ENCODE results near the gene MCM6.
"Not testable (repeated sequence)": the region's sequence is repeated elsewhere in the genome, so short reads cannot be mapped to it uniquely, and the experiment has no call there.

Gene MCM6

DNA sequence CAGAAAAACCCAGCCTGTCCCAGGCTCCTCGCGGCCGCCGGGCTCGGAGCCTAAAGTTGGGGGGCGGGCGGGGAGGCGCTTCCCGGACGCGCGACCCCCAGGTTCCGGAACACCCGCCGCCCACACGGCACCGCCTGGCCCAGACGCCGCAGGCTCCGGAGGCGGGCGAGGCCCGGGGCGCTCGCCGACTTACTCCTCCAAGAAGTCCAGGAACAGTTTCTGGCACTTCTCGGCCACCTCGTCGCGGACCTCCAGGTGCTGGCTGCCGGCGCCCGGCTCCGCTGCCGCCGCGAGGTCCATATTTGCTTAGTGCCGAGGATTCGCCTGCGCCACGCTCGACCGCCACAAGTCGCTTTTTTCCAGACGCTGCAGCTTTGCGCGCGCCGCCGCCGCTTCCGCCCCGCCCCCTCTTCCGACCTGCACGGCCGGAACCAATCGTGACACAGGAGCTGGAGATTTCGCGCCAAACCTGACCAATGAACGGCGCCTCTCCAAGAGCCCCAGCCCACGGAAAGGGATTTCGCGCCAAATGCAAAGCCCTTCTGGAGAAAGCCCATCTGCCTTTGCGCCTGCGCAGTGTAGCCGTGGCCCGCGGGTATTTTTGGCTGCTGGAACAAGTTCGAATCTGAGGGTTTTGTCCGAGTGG lies at the start of gene MCM6:
MCM6 (minus strand) TSS at position 378 of the 646 bp plus-strand sequence; CDS start at position 300, 78 bp downstream.
- DNase-seq: peak; percentile 97 to 99

GRCh38 chr2:135925571-135925970 lies 49.3 kb upstream of the MCM6 start:
- DNase-seq: no peak

- DNase-seq: peak; percentile 46 to 47
Measured at GRCh38 chr2:135916207-135916606, 40.0 kb upstream of the MCM6 start.

DNA sequence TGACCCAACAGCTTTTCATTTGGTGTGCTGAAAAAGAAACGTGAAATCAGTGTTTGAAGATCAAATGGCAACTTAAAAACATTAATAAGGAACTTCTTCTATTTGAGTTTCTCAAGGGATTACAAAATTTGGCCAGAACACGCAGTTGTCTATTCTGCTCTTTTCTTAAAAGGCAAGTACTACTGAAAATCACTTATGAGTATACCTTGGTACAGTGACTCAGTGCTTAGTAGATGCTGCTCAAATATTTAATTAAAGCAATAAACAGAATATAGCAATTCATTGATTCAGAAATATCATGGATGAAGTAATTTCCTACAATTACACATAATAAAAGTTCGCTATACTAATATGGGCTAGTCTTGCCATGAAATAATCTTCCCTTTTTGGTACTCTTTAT lies 38.2 kb upstream of the MCM6 start:
- no peak for DNase-seq

- peak; percentile 23 to 45 for DNase-seq
Measured at GRCh38 chr2:135913727-135914365, 37.6 kb upstream of the MCM6 start.

DNA sequence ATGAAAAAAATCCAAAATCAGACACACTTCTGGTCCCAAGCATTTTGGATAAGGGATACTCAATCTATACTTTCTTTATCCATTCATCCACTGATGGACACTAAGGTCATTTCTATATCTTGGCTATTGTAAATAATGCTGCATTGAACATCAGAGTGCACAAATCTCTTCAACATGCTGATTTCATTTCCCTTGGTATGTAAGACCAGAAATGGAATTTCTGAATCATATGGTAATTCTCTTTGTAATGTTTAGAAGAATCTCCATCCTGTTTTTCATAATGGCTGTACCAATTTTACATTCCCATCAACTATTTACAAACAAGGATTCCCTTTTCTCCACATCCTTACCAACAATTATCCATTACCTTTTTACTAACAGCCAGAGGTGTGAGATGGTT lies 33.7 kb upstream of the MCM6 start:
- no peak for DNase-seq

- DNase-seq: no peak
Measured at GRCh38 chr2:135905679-135906078, 29.4 kb upstream of the MCM6 start.

GRCh38 chr2:135904341-135904989 lies 28.2 kb upstream of the MCM6 start:
- no peak for DNase-seq

- DNase-seq: no peak
Measured at GRCh38 chr2:135903650-135904049, 27.4 kb upstream of the MCM6 start.

DNA sequence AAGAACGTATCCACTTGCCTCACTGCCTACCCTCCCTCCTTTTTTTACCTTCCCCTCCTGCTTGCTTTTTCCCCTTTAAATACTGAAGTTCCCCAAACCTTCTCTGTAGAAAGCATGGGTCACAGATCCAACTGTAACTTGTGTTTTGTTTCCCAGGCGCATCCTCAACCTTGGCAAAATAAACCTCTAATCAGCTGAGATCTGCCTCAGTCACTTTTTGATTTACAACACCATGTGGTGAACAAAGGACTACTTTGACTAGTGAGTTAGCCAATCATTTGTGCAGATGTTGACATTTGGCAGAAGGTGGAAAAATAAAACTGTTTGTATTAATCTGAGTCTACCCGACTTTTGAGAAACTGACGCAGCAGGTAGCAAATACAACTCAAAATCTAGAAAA lies 23.3 kb upstream of the MCM6 start:
- no peak for DNase-seq

DNA sequence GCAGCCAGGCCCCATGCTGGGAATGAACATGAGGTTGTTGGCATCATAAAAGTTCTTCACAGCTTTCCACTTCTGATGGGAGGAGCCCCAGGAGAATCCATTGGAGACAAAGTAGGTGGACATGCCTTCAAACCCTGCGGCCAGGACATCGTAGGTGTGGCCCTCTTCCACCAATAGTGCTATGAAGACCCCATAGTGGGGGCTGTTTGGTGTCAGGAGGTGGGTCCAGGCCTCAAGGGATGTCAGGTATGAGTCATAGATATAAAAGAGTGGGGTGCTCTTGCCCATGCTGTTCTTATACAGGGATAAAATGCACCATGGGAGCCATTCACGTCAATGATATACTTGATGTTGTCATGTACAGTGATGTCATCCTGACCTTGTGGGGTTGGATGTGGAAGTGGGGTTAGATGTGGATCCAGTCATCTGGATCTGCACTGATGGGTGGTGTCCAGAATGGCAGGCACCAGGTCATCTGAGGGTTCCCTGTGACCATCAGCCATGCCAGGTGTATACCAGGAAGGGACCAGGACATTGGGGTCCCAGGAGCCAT lies 22.1 kb upstream of the MCM6 start:
- no peak for DNase-seq

DNA sequence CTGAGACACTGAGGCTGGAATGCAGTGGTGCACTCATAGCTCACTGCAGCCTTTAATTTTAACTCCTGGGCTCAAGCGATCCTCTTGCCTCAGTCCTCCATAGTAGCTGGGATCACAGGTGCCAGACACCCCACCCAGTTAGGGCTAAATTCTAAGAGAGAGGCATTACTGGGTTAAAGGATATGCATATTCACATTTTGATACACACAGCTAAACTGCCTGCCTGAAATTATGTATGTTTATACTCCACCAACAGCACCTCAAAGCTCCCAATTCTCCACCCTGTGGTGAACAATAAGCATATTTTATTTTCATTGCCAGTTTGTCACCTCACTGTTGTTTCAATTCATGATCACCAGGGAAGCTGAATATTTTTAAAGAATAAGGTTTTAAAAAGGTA lies 18.7 kb upstream of the MCM6 start:
- DNase-seq: no peak

DNA sequence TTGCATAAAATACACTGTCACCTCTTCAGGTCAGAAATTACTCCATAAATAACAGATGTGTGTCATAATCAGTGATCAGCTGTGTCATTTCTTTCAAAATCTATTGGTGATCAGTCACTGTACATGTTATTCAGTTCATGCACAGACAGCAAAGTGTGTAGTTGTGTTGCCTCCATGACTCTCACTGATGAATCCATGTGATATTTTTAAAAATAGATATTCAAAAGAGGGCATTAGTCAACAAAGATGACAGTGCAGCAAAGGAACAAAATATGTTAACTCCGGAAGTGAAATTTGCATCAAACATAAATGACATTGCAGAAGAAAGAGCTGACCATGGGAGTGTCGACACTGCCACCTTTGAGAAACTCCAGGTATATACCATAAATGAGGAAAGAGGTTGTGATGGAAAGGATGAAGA lies 17.1 kb upstream of the MCM6 start:
- DNase-seq: no peak

GRCh38 chr2:135890835-135891234 lies 14.6 kb upstream of the MCM6 start:
- no peak for DNase-seq

GRCh38 chr2:135890149-135890548 lies 13.9 kb upstream of the MCM6 start:
- DNase-seq: no peak

DNA sequence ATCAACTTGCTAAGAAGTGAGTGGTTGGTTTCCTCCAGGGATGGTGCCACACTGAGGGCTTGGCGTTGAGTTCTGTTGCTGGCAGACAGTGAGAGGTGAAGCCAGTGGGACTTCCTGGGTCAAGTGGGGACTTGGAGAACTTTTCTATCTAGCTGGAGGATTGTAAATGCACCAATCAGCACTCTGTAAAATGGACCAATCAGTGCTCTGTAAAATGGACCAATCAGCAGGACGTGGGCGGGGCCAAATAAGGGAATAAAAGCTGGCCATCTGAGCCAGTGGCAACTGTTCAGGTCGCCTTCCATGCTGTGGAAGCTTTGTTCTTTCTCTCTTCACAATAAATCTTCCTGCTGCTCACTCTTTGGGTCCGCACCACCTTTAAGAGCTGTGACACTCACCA lies 12.3 kb upstream of the MCM6 start:
- DNase-seq: not testable (repeated sequence)

DNA sequence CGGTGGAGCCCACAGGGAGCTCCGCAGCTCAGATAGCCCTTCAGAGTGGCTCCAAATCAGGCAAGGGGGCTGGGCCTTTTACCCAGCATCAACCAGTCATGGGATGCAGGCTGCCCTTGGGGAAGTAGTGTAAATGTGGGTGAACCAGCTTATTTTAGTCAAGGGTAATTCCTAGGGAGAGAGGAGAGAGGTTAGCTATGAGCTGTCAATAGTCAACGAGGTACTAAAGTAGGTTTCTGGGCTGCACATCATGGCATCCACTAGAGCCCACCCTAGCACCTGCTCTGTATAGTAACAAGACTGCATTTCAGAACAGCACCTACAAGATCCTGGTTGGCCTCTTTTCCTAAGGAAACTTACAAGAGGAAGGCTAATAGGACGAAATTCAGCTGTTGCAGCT lies 9.5 kb upstream of the MCM6 start:
- DNase-seq: no peak

DNA sequence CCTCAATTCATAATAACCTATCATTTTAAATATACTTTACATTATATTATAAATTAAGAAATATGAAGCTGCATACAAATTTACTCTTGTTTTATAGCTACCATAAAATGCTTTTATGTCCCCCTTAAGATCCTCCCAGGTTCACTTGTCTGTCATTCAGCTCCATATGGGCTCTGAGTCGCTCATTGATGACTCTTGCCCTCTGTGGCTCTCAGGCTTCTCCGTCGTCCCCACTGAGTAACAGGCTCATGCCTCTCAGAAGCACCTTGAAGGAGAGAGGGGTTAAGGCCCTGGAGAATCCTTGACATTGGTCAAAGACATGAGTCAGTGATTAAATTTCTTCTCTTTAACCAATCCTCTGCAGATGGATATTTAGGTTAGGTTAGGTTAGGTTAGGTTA lies 6.2 kb upstream of the MCM6 start:
- no peak for DNase-seq

DNA sequence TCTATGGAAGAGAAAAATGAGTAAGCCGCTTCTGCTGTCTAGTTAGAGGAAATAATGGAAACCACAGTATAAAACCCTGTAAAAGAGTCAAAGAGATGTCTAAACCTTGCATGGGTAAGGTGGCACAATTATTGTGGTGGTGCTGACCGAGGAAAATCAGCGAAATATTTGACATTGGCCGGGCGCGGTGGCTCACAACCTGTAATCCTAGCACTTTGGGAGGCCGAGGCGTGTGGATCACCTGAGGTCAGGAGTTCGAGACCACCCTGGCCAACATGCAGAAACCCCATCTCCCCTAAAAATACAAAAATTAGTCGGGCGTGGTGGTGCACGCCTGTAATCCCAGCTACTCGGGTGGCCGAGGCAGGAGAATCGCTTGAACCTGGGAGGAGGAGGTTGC lies 527 bp upstream of the MCM6 start:
- not testable (repeated sequence) for DNase-seq

GRCh38 chr2:135875491-135876065 lies 665 bp downstream of the MCM6 start:
- peak; percentile 2 to 40 for DNase-seq

DNA sequence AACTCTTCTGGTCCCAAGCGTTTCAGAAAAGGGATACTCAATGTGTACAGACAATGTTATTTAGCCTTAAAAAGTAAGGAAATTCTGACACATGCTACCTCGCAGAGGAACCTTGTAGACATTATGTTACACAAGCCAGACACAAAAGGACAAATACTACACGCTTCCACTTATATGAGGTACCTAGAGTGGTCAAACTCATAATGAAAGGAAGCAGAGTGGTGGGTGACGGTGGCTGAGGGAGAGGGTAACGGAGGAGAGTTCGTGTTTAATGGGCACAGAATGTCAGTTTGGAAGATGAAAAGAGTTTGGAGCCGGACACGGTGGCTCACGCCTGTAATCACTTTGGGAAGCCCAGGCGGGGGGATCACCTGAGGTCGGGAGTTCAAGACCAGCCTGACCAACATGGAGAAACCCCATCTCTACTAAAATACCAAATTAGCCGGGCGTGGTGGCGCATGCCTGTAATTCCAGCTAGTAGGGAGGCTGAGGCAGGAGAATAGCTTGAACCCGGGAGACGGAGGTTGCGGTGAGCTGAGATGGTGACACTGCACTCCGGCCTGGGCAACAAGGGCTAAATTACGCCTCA lies 1.4 kb downstream of the MCM6 start:
- no peak for DNase-seq

DNA sequence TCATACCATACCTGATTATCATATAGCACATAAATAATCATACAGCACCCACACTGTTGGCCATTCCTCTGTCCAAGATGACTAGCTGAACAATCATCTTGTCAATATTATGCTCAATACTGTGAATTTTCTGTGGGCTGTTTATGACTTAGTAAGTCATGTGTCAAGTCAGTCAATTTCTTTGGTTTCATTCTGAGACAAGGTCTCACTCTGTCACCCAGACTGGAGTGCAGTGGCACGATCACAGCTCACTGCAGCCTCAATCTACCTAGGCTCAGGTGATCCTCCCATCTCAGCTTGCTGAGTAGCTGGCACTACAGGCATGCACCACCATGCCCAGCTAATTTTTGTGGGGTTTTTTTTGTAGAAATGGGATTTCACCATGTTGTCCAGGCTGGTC lies 5.7 kb downstream of the MCM6 start:
- DNase-seq: no peak

DNA sequence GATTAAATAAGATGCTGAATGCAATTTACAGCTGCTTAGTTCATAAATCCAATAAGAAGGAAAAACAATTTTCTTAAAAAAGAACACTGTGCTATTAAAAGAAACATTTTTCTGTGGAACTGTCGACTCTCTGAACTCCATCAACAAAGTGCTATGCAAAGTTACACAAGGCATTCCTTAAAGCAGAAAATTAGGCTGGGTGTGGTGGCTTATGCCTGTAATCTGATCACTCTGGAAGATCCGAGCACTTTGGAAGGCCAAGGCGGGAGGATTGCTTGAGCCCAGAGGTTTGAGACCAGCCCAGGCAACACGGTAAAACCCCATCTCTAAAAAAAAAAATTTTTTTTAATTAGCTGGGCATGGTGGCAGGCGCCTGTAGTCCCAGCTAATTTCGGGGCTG lies 13.0 kb downstream of the MCM6 start:
- no peak for DNase-seq
